K562 treated with DMSO at 1 percent for 4 hours (cell line): ENCODE data around the gene PSORS1C1. TPM values are rescaled to one million over a fixed set of nuclear protein-coding genes. Genes with fewer than 3 reads are reported as not detected.

Experiments
- total RNA-seq: library from RNA; unstranded; fragments of 300-600 nt; gene quantifications from 2 replicates; pipeline ENCODE4 v1.2.3, GENCODE V29; 2022; ENCODE audit not compliant: insufficient read depth

Gene PSORS1C1
- total RNA-seq: not detected in 2 replicates

GRCh38 chr6:31114541-31114878, at the start of gene PSORS1C1:
Gene PSORS1C1 (plus strand): TSS chr6:31114800. CDS start chr6:31129633, 14,833 bp downstream.

GRCh38 chr6:31112478-31112877, 2.1 kb upstream of the PSORS1C1 start, which contains the start of gene C6orf15:
Gene C6orf15 (minus strand): TSS chr6:31112575. CDS start chr6:31112555, 20 bp downstream.

GRCh38 chr6:31120151-31120915, 5.7 kb downstream of the PSORS1C1 start, which contains the start of gene CDSN:
Gene CDSN (minus strand): TSS chr6:31120446. CDS start chr6:31120419, 27 bp downstream.

GRCh38 chr6:31138982-31139381, 24.4 kb downstream of the PSORS1C1 start, which contains the start of gene PSORS1C2:
Gene PSORS1C2 (minus strand): TSS chr6:31139066. CDS start chr6:31139026, 40 bp downstream.

GRCh38 chr6:31157513-31158139, 43.0 kb downstream of the PSORS1C1 start, which contains the start of gene CCHCR1:
Gene CCHCR1 (minus strand): TSS chr6:31157802. CDS start chr6:31157600, 202 bp downstream.

GRCh38 chr6:31158140-31158862, 43.7 kb downstream of the PSORS1C1 start, which contains the start of gene TCF19:
Gene TCF19 (plus strand): TSS chr6:31158589. CDS start chr6:31159470, 881 bp downstream.

GRCh38 chr6:31170600-31170881, 55.9 kb downstream of the PSORS1C1 start, which contains the start of gene POU5F1:
Gene POU5F1 (minus strand): TSS chr6:31170682. CDS start chr6:31170620, 62 bp downstream.

Other genes starting within 250 kb of the PSORS1C1 start
- 41.3 and 61.1 TPM in 2 replicates for gene DDR1, start 230.3 kb upstream of the PSORS1C1 start, total RNA-seq
- gene GTF2H4, start 206.6 kb upstream of the PSORS1C1 start, total RNA-seq: 32.4 and 40.6 TPM in 2 replicates
- gene VARS2, start 200.6 kb upstream of the PSORS1C1 start, total RNA-seq: 43.6 and 50.5 TPM in 2 replicates
- not detected in 2 replicates for gene SFTA2, start 182.6 kb upstream of the PSORS1C1 start, total RNA-seq
- gene MUCL3, start 173.8 kb upstream of the PSORS1C1 start, total RNA-seq: not detected in 2 replicates
- not detected in 2 replicates for gene MUC21, start 131.1 kb upstream of the PSORS1C1 start, total RNA-seq
- gene MUC22, start 104.3 kb upstream of the PSORS1C1 start, total RNA-seq: not detected in 2 replicates
- gene C6orf15, start 2.2 kb upstream of the PSORS1C1 start, total RNA-seq: not detected in 2 replicates
- not detected in 2 replicates for gene CDSN, start 5.6 kb downstream of the PSORS1C1 start, total RNA-seq
- gene PSORS1C2, start 24.3 kb downstream of the PSORS1C1 start, total RNA-seq: not detected in 2 replicates
- gene CCHCR1, start 43.0 kb downstream of the PSORS1C1 start, total RNA-seq: 28.8 and 34.8 TPM in 2 replicates
- gene TCF19, start 43.8 kb downstream of the PSORS1C1 start, total RNA-seq: 51.6 and 53.6 TPM in 2 replicates
- gene POU5F1, start 55.9 kb downstream of the PSORS1C1 start, total RNA-seq: 0.34 TPM in 1 of 2 replicates, not detected in the other
- gene HLA-C, start 157.3 kb downstream of the PSORS1C1 start, total RNA-seq: 21.1 and 22.6 TPM in 2 replicates
- gene HLA-B, start 242.4 kb downstream of the PSORS1C1 start, total RNA-seq: 3.0 and 3.9 TPM in 2 replicates